ENCODE results near the gene LYVE1. TPM values are rescaled to one million over a fixed set of nuclear protein-coding genes. Genes with fewer than 3 reads are reported as not detected.

LYVE1 gene
- polyA plus RNA-seq, 1 of the 3 experiments (the other 2 are of a cell fraction), result not detected

- no peak for TF ChIP-seq CTCF (IDR thresholded peaks at IDR 0.05)
These were observed 43.8 kb upstream of the LYVE1 start (continued) for GRCh38 chr11:10611979-10612862.

DNA sequence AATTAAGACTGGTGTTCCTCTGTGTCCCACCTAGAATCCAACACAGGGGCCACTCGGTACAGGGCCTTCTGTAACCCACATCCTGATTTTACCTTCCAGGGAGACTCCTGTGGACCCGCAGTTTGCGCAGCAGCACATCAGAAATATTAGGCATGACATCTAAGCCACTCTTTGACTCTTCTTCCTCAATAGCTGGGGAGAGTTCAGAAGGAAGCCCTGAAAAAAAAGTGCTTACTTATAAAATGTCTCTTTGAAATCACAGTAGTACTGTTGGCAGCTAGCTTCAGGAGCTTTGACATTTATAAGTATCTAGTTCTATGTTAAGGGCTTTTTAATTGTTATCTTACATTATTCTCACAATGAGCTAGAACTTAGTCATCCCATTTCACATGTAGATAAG, 41.2 kb upstream of the LYVE1 start:
- Histone ChIP-seq H3K4me2 (no peak overlapping the region), H3K27me3 (ENCODE audit: insufficient read depth) (no peaks in the 10 kb centered on the region), H2AFZ (ENCODE audit: low read depth) (no peak overlapping the region), H4K20me1 (ENCODE audit: insufficient read depth) (no peaks in the 10 kb centered on the region), H3K27ac (ENCODE audit: low read depth in 2 of 2, low read length in 1 of 2) (no peak overlapping the region), H3K4me3 (ENCODE audit: low read depth in 2 of 2, low read length in 1 of 2) (no peak overlapping the region), H3K9me3 (no peaks in the 10 kb centered on the region), H3F3A (replicated peaks; ENCODE audit: insufficient read depth) (no peaks in the 10 kb centered on the region), H3K9ac (no peak overlapping the region), H3K9me2 (no peaks in the 10 kb centered on the region), H3K36me3 (replicated peaks in 1 of 2; ENCODE audit: control insufficient read depth in 1 of 2, insufficient read depth in 2 of 2, low read length in 1 of 2) (no peaks in the 10 kb centered on the region), H3K4me1 (ENCODE audit: control insufficient read depth in 1 of 2, insufficient read depth in 2 of 2, low read depth in 1 of 2, low read length in 1 of 2) (peaks cover 0 to 8% of the 10 kb centered on the region in 2 experiments; a peak in 1 of 4 replicates), H3K79me2 (ENCODE audit: insufficient read depth) (no peaks in the 10 kb centered on the region)
- DNase-seq, result no peak
- ChIA-PET CTCF (interaction anchor here (1.0 to 1.1 kb wide), 2 partner anchors 14 to 18 kb away, joined by 3 read pairs; no protein-coding TSS in a partner anchor), POLR2A (no interaction called here)
- WGBS (ENCODE audit: low lambda C conversion rate), result 73% methylated on average over 3 of the region's 3 CpGs
- TF ChIP-seq RXRA (IDR thresholded peaks at IDR 0.05; ENCODE audit: borderline replicate concordance, low read depth), result no peak

DNA sequence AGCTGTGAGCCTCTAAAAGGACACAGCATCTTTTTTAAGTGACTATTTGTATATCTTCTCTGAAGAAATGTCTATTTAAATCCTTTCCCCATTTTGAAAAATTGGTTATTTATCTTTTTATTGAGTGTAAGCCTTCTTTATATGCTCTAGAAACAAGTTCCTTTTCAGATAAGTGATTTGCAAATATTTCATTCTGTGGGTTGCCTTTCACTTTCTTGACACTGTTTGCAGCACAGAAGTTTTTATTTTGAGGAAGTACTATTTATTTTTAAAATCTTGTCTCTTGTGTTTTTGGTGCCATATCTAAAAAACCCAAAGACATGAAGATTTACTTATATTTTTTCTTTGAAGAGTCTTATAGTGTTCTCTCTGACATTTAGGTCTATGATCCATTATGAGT, 40.1 kb upstream of the LYVE1 start:
- no peak overlapping the region for H3K4me2 ChIP-seq
- no peaks in the 10 kb centered on the region for H4K20me1 ChIP-seq (ENCODE audit: insufficient read depth)
- no peak overlapping the region for H2AFZ ChIP-seq (ENCODE audit: low read depth)
- peaks cover 0 to 8% of the 10 kb centered on the region in 2 experiments; a peak in 1 of 4 replicates for H3K4me1 ChIP-seq (ENCODE audit: control insufficient read depth in 1 of 2, insufficient read depth in 2 of 2, low read depth in 1 of 2, low read length in 1 of 2)
- no peak overlapping the region for H3K27ac ChIP-seq (ENCODE audit: low read depth in 2 of 2, low read length in 1 of 2)
- H3K27me3 ChIP-seq (ENCODE audit: insufficient read depth), result no peaks in the 10 kb centered on the region
- H3K36me3 ChIP-seq (replicated peaks in 1 of 2; ENCODE audit: control insufficient read depth in 1 of 2, insufficient read depth in 2 of 2, low read length in 1 of 2), result no peaks in the 10 kb centered on the region
- no peaks in the 10 kb centered on the region for H3K9me2 ChIP-seq
- ChIA-PET POLR2A (no interaction called here), CTCF (no interaction called here)
- no peaks in the 10 kb centered on the region for H3K79me2 ChIP-seq (ENCODE audit: insufficient read depth)
- no peak for DNase-seq
- H3K4me3 ChIP-seq (ENCODE audit: low read depth in 2 of 2, low read length in 1 of 2), result no peak overlapping the region
- H3F3A ChIP-seq (replicated peaks; ENCODE audit: insufficient read depth), result no peaks in the 10 kb centered on the region
- no peaks in the 10 kb centered on the region for H3K9me3 ChIP-seq
- no peak overlapping the region for H3K9ac ChIP-seq
- TF ChIP-seq TCF12 (IDR thresholded peaks at IDR 0.05) (no peak), USF1 (IDR thresholded peaks at IDR 0.05; ENCODE audit: borderline replicate concordance, low read depth) (no peak), RCOR1 (IDR thresholded peaks at IDR 0.05; ENCODE audit: low read length) (no peak), MAX (IDR thresholded peaks at IDR 0.05; ENCODE audit: low read depth) (no peak), RFX5 (IDR thresholded peaks at IDR 0.05; ENCODE audit: low read length) (no peak), MEF2A (IDR thresholded peaks at IDR 0.05; ENCODE audit: borderline replicate concordance, low read depth) (no peak), CTCF (IDR thresholded peaks at IDR 0.05) (no peak), SMC3 (IDR thresholded peaks at IDR 0.05; ENCODE audit: low read depth, low read length) (no peak), IRF3 (IDR thresholded peaks at IDR 0.05; ENCODE audit: low read depth, low read length) (no peak), MXI1 (IDR thresholded peaks at IDR 0.05; ENCODE audit: low read depth, low read length) (no peak)
- TF ChIP-seq, protein P1, sequence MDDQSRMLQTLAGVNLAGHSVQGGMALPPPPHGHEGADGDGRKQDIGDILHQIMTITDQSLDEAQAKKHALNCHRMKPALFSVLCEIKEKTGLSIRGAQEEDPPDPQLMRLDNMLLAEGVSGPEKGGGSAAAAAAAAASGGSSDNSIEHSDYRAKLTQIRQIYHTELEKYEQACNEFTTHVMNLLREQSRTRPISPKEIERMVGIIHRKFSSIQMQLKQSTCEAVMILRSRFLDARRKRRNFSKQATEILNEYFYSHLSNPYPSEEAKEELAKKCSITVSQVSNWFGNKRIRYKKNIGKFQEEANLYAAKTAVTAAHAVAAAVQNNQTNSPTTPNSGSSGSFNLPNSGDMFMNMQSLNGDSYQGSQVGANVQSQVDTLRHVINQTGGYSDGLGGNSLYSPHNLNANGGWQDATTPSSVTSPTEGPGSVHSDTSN (IDR thresholded peaks at IDR 0.05), result no peak
